NCI-H2196 (cell line): ENCODE measurements around the gene CC2D1B.

Experiments
- DNase-seq: peaks from one replicate; lab custom pipeline; 2025; ENCODE audit not compliant: unreplicated experiment; lab: John Stamatoyannopoulos, UW

The CC2D1B gene

GRCh38 chr1:52306227-52307006 is 59.6 kb downstream of the CC2D1B start:
- DNase-seq = peak; percentile 32

GRCh38 chr1:52305417-52306226 is 60.4 kb downstream of the CC2D1B start:
- DNase-seq = no peak
